HG03097 (cell line): ENCODE data around the gene TSHZ3.

ENCODE experiments used
- ATAC-seq: cut with Tn5 transposase; IDR thresholded peaks from one replicate; pipeline ENCODE4 v1.9.1; 2021; ENCODE audit not compliant: unreplicated experiment, low FRiP score

TSHZ3 gene

GRCh38 chr19:31292639-31293185 lies 56.5 kb downstream of the TSHZ3 start:
- no peak for ATAC-seq

DNA sequence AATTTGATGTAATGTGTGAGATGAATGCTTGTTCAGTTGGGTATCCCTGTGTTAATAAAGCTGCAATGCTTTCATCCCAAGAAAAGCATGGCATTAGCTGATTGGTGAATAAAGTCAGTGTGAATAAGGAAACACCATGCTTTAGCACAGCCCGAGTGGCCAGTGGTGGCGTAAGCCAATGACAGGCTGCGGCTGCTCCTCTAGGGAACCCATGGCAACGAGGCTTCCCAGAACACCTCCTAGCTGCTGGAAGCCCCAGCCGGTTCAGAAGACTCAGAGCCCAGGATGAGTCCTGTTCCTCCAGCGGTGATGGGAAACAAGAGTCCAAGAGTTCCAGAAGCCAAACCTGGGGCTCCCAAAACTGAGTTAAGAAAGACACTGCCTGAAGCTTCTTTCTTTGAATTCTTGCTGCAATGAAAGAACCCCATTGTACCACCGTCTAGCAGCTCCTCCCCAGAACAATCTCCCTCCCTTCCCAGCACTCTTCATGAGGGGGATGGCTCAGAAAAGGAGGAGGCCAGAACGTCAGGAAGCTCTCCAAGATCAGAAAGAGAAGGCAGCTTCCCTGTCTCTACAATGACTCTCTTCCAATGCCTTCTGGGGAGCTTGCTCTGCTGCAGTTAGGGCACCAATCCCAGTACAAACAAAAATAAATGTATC lies 58.2 kb downstream of the TSHZ3 start:
- no peak for ATAC-seq

DNA sequence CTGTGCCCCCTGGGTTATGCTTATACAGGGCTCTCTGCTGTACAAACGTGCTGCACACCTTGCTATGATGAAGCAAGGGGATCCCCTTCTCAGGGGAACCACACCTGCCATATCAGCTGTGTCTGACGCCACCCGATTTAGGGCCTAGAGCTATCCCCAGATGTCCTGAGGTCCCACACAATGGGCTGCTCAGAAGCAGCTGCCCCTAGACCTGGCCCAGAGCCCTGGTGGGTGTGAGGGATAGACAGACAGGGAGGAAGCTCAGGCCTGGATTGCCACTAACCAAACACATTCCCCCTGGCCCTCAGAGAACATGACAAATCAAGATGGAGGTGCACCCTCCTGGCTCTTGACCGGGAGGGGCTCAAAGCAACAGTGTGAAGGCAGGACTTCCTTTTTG lies 59.3 kb downstream of the TSHZ3 start:
- ATAC-seq: no peak

DNA sequence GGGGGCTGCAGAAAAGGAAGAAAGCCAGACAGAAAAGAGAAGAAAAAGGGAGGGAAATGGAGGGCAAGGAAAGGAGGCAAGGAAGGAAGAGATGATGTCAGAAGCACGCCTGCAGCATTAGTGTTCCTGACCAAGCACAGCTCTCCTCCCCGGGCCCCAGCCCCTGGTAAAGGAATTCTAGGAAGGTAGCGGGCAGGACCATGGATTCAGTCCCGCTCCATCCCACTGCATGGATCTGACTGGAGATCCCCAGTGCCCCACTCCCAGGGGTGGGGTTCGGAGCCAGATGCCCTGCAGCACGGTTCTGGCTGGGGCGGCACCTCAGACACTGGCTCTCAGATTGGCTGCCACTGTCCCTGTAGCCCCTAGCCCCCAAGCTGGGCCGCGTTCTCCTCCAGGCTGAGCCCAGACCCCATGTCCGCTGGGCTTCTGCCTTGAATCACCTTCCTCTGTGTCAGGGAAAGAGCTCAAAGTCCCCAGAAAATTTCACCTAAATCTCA lies 59.8 kb downstream of the TSHZ3 start:
- ATAC-seq: no peak

GRCh38 chr19:31286491-31286890 lies 62.7 kb downstream of the TSHZ3 start:
- ATAC-seq: no peak

DNA sequence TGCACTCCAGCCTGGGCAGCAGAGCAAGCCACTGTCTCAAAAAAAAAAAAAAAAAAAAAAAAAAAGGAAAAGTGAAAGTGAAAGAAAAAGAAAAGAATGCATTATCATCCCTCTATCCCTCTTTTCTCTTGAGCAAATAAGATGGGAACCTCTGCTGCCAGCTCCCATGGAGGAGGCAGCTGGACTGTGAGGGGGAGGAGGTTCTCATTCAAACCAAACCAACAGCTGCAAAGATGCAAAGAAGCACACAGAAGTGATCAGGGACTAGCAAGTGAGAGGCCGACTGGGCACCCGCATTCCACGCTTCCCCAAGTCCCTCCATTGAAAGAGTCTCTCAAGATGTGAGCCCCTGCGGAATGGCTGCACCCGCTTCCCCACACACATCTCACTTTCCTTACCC lies 63.5 kb downstream of the TSHZ3 start:
- no peak for ATAC-seq

DNA sequence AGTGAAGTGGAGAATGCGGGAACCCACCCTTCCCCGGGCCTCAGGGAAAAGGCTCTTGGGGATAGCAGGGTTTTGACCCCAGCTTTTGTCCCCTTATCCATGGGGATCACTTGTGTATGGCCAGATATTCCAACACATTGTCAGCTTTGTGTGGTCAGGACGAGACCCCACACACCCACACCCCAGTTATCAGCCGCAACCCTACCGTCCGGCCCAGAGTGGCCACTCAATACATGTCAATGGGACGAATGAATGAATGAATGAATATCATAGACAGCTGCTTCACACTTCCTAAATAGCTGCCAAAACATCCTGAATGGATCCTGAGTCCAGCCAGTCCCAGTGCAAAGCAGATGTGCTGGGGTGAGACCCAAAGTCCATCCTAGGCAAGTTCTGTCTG lies 64.6 kb downstream of the TSHZ3 start:
- no peak for ATAC-seq

DNA sequence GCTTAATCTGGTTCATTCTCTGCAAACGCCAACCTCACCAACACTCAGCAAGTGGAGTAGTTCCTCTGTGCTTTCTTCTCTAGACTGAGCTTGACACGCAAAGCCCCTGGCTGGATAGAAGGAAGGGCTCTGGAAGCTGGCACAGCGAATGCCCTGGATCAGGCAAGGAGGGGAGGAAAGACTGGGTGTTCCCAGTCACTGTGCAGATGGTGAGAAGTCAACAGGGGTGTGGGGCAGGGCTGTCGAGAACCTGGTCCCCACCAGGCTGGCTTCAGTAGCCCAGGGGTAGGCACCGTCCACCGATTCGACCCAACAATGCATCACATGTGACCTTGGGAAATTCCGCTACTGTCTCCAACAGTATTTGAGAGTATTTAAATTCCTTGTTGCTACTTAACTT lies 65.5 kb downstream of the TSHZ3 start:
- no peak for ATAC-seq

DNA sequence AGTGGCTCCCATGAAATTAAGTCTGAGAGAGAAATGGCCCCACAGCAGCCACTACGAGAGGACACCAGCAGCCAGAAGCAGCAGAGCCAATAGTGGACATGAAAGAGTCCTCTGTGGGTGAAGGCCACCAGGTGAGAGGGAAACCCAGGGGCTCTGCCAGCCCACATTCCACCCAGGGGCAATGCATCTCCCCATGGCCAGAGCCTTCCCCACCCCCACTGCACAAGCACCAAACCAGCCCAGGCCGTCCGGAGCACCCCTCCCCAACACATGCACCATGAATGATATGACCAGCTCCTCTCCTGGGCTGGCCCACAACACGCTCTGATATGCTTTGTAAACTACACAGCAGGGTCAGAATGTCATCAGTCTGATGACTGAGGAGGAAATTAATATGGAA lies 66.9 kb downstream of the TSHZ3 start:
- no peak for ATAC-seq

- ATAC-seq: no peak
These were observed 68.8 kb downstream of the TSHZ3 start for GRCh38 chr19:31280287-31281006.

- ATAC-seq: no peak
These were observed 69.8 kb downstream of the TSHZ3 start for GRCh38 chr19:31279436-31279765.

DNA sequence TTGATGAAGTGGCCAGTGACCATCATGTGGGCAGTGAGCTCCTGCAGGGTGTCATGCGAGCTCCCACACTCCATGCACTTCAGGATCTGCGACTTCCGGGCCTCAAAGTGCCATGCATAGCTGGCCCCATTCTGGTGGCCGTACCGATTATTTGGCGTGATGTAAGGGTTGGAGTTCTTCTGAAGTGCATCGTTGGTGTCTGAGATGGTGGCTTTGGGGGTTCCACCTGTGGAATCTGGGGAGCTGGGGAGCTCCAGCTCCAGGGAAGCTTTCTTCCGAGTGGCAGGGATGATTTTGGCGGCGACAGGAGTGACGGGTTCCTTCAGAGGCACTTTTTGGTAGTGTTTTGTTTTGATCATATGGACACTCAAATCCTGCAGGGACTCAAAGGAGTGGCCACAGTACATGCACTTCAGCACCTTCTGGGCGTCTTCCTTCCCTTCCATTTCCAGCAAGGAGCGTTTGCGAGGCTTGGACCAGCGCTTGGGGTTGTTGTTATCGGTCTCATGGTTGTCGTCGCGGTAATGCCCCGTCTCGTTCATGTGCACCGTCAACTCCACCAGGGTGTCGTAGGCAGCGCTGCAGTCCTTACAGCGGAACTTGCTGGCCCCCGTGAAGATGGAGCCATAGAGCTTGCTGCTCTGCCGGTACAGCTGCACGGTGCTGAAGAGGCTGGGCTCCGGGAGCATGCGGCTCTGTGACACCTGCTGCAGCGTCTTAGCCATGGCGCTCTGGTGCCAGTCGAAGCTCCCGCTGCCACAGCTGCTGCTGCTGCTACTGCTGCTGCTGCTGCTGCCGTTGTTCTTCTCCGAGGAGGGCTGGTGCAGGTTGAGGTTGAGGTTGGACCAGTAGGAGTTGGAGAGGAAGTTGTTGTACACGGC lies 70.4 kb downstream of the TSHZ3 start:
- ATAC-seq: no peak

DNA sequence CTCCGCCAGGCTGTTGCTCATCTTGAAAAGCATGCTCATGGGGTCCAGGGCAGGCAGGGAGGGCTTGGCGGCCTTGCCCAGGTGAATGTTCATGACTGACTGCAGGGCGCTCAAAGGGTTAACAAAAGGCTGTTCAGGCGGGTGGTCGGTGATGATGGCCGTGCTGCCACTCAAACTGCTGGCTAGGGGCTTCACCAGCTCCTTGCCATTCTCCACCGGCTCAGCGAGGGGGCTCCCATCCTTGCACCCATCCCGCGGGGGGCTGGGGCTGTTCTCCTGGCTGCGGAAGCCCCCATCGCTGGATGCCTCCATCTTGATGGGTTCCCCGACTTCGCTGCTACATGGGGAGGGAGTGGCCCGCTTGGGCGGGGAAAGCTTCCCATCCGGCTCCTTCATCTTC lies 71.7 kb downstream of the TSHZ3 start:
- no peak for ATAC-seq

DNA sequence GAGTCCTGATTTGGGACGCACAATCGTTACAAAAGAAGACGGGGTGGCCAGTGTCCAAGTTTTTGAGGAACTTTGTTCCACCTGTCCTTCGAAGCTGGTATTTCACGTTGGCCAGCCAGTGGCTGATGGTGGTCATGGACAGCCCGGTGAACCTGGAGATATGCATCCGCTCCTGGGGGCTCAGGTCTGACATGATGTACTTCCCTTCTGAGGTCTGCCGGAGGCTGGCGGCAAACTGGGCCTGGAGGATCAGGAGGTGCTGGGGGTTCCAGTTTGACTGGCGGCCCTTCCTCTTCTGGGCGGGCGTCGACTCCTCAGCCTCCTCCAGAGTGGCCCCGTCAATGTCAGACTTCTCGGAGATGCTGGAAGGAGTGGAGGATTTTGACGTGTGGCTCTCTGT lies 72.4 kb downstream of the TSHZ3 start:
- no peak for ATAC-seq

DNA sequence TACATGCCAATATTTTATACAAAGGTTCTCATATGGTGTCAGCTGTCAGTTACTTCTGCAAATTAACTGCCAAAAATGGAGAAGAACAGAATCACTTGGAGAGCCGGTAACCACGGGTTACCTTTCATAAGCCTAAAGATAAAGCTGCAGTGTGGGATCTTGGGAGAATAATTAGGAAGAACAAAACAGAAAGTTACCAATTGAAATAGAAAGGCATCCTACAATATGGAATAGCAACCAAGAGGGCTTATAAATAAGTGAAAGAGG lies 74.2 kb downstream of the TSHZ3 start:
- no peak for ATAC-seq

GRCh38 chr19:31274251-31275067 lies 74.8 kb downstream of the TSHZ3 start:
- ATAC-seq: no peak

DNA sequence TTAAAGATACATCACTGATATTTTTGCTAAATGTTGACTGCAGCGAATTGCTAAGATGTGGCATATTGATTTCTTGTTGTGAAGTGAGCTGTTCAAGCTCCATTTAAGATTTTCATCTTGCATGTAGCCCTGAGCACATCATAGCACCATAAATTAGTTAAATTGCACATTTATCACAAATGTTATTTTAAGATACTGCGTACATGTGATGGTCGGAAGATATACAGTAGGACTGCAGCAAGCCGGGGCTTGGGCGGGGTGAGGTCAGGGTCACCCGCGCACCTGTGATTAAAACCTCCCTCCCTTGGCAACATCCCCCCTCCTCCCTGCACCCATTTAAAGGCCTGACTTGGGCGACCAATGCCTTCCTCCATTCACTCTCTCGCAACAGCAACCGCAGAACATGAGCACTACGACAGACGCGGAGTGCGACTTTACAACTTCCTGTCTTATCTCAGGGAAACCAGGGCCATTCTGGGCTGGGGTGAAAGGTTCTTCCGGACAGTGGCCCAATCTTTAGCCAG lies 76.6 kb downstream of the TSHZ3 start:
- no peak for ATAC-seq

DNA sequence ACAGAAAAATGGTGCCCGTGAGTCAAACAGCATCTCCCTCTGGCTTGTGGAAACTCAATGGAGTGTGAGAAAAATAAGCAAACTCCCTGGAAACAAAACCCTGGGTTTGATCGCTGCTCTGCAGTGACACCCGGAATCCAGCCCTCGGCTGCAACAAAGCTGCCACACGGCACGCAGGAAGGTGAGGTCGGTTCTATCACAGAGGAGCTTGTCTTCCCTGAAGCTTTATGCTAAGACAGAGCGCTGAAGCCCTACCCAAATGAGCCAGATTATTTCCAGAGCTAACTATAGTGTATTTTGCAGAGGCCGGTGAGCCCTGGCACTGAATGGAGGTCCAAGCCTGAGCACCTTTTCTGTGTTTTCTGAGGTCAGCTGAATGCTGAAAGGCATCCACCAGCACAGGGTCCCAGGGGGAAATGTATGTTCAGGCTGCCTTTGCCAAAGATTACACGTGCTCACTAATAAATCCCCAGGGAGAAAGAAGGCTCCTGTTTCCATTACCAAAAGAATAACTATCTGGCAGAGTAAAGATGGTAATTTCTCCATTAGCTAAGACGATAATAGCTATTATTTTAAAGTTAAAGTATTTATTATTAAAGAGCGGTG lies 77.8 kb downstream of the TSHZ3 start:
- ATAC-seq: no peak

GRCh38 chr19:31270897-31271296 lies 78.3 kb downstream of the TSHZ3 start:
- no peak for ATAC-seq
